MG63 (cell line): ENCODE measurements around the gene SMYD2. TPM values are rescaled to one million over a fixed set of nuclear protein-coding genes. Genes with fewer than 3 reads are reported as not detected.

Source experiments
- DNase-seq: peaks from one replicate; pipeline ENCODE4 v3.0.0-alpha.2; 2020
- H3K27me3 ChIP-seq: fragments of 250-450 bp; sonication (Bioruptor Pico); 2 replicates; pipeline ENCODE4 v1.5.1; 2020; ENCODE audit warnings: mild to moderate bottlenecking, moderate library complexity
- H3K36me3 ChIP-seq: fragments of 250-450 bp; sonication (Bioruptor Pico); 2 replicates; pipeline ENCODE4 v1.5.1; 2020; ENCODE audit warnings: mild to moderate bottlenecking, moderate library complexity
- H3K4me3 ChIP-seq: fragments of 250-450 bp; sonication (Bioruptor Pico); 2 replicates; pipeline ENCODE4 v1.5.1; 2020; ENCODE audit warnings: mild to moderate bottlenecking, moderate library complexity
- H3K9me3 ChIP-seq: fragments of 250-450 bp; sonication (Bioruptor Pico); 2 replicates; pipeline ENCODE4 v1.5.1; 2020; ENCODE audit warnings: mild to moderate bottlenecking, moderate library complexity
- total RNA-seq: library from RNA; depleted of rRNA; stranded (reverse); fragments of >200 nt; shearing (Covaris generic); gene quantifications from 2 replicates; pipeline ENCODE4 v1.2.3, GENCODE V29; 2014; ENCODE audit warnings: low replicate concordance; rRNA removed

Gene SMYD2
- 52.0 and 73.4 TPM in 2 replicates for total RNA-seq

- peak; percentile 80 for DNase-seq
- no peaks in the 10 kb centered on the region for H3K36me3 ChIP-seq
- H3K27me3 ChIP-seq: no peaks in the 10 kb centered on the region
- H3K9me3 ChIP-seq: no peaks in the 10 kb centered on the region
- peak within 1 kb of the TSS; percentile 70 for H3K4me3 ChIP-seq
These were observed at the start of gene SMYD2 for GRCh38 chr1:214281021-214281719. Gene SMYD2, plus strand, starts transcription at chr1:214281159. Its CDS starts 96 bp downstream, at chr1:214281255.

- Histone ChIP-seq H3K27me3 (peaks cover 27% of the 10 kb centered on the region), H3K9me3 (no peaks in the 10 kb centered on the region), H3K4me3 (no peak overlapping the region), H3K36me3 (no peaks in the 10 kb centered on the region)
- no peak for DNase-seq
These were observed 46.9 kb upstream of the SMYD2 start for GRCh38 chr1:214233856-214234634.

- DNase-seq: no peak
- Histone ChIP-seq H3K9me3 (no peaks in the 10 kb centered on the region), H3K4me3 (no peak overlapping the region), H3K36me3 (no peaks in the 10 kb centered on the region), H3K27me3 (peaks cover 27% of the 10 kb centered on the region)
These were observed 46.3 kb upstream of the SMYD2 start for GRCh38 chr1:214234635-214235025.

- Histone ChIP-seq H3K9me3 (no peaks in the 10 kb centered on the region), H3K27me3 (peaks cover 31% of the 10 kb centered on the region)
- DNase-seq: no peak
These were observed 44.5 kb upstream of the SMYD2 start for GRCh38 chr1:214236477-214236876.

GRCh38 chr1:214241060-214241459 lies 39.9 kb upstream of the SMYD2 start:
- DNase-seq: no peak
- Histone ChIP-seq H3K4me3 (no peak overlapping the region), H3K9me3 (no peaks in the 10 kb centered on the region), H3K36me3 (no peaks in the 10 kb centered on the region), H3K27me3 (peaks cover 22% of the 10 kb centered on the region)

More at GRCh38 chr1:214236477-214236876, 44.5 kb upstream of the SMYD2 start:
- Histone ChIP-seq H3K36me3 (no peaks in the 10 kb centered on the region), H3K4me3 (no peak overlapping the region)

- Histone ChIP-seq H3K36me3 (no peaks in the 10 kb centered on the region), H3K27me3 (peaks cover 18% of the 10 kb centered on the region), H3K4me3 (no peak overlapping the region), H3K9me3 (no peaks in the 10 kb centered on the region)
- no peak for DNase-seq
These were observed 36.7 kb upstream of the SMYD2 start for GRCh38 chr1:214244252-214244651.

GRCh38 chr1:214244841-214245240 lies 36.1 kb upstream of the SMYD2 start:
- no peak overlapping the region for H3K4me3 ChIP-seq
- no peaks in the 10 kb centered on the region for H3K36me3 ChIP-seq
- DNase-seq: no peak
- no peaks in the 10 kb centered on the region for H3K9me3 ChIP-seq
- peaks cover 18% of the 10 kb centered on the region for H3K27me3 ChIP-seq

- Histone ChIP-seq H3K4me3 (no peak overlapping the region), H3K36me3 (no peaks in the 10 kb centered on the region), H3K9me3 (no peaks in the 10 kb centered on the region), H3K27me3 (peaks cover 21% of the 10 kb centered on the region)
- no peak for DNase-seq
These were observed 33.4 kb upstream of the SMYD2 start for GRCh38 chr1:214247501-214248041.

GRCh38 chr1:214248311-214249085 lies 32.5 kb upstream of the SMYD2 start:
- no peak for DNase-seq
- H3K9me3 ChIP-seq: no peaks in the 10 kb centered on the region
- H3K27me3 ChIP-seq: peaks cover 28% of the 10 kb centered on the region
- no peak overlapping the region for H3K4me3 ChIP-seq
- no peaks in the 10 kb centered on the region for H3K36me3 ChIP-seq

GRCh38 chr1:214249651-214250050 lies 31.3 kb upstream of the SMYD2 start:
- no peak for DNase-seq
- Histone ChIP-seq H3K9me3 (no peaks in the 10 kb centered on the region), H3K36me3 (no peaks in the 10 kb centered on the region), H3K4me3 (no peak overlapping the region), H3K27me3 (peaks cover 28% of the 10 kb centered on the region)

- no peaks in the 10 kb centered on the region for H3K9me3 ChIP-seq
- peaks cover 22% of the 10 kb centered on the region for H3K27me3 ChIP-seq
- no peak for DNase-seq
- no peak overlapping the region for H3K4me3 ChIP-seq
- H3K36me3 ChIP-seq: no peaks in the 10 kb centered on the region
These were observed 29.6 kb upstream of the SMYD2 start for GRCh38 chr1:214251354-214251753.

GRCh38 chr1:214255509-214255908 lies 25.4 kb upstream of the SMYD2 start:
- Histone ChIP-seq H3K9me3 (no peaks in the 10 kb centered on the region), H3K36me3 (no peaks in the 10 kb centered on the region), H3K27me3 (peaks cover 17% of the 10 kb centered on the region), H3K4me3 (no peak overlapping the region)
- no peak for DNase-seq

- no peaks in the 10 kb centered on the region for H3K9me3 ChIP-seq
- no peaks in the 10 kb centered on the region for H3K36me3 ChIP-seq
- DNase-seq: no peak
- no peak overlapping the region for H3K4me3 ChIP-seq
- peaks cover 33% of the 10 kb centered on the region for H3K27me3 ChIP-seq
These were observed 21.5 kb upstream of the SMYD2 start for GRCh38 chr1:214259353-214259977.

- no peak for DNase-seq
- H3K27me3 ChIP-seq: peaks cover 41% of the 10 kb centered on the region
- H3K4me3 ChIP-seq: no peak overlapping the region
These were observed 20.3 kb upstream of the SMYD2 start for GRCh38 chr1:214260561-214261205.

GRCh38 chr1:214261206-214262123 lies 19.5 kb upstream of the SMYD2 start:
- peak; percentile 74 for DNase-seq
- Histone ChIP-seq H3K27me3 (peaks cover 46% of the 10 kb centered on the region), H3K36me3 (no peaks in the 10 kb centered on the region), H3K4me3 (no peak overlapping the region), H3K9me3 (no peaks in the 10 kb centered on the region)

More at GRCh38 chr1:214260561-214261205, 20.3 kb upstream of the SMYD2 start:
- H3K36me3 ChIP-seq: no peaks in the 10 kb centered on the region
- no peaks in the 10 kb centered on the region for H3K9me3 ChIP-seq
